Measurements from ENCODE around the gene GIMAP2. TPM values are rescaled to one million over a fixed set of nuclear protein-coding genes. Genes with fewer than 3 reads are reported as not detected.

Gene GIMAP2
- total RNA-seq, 1 donor from 2014 or later, result not detected

- FAIRE-seq, result no peak
- H3K4me1 Mint-ChIP-seq (ENCODE audit: low read depth, unreplicated experiment), result no peaks in the 10 kb centered on the region
Observed at GRCh38 chr7:150722431-150722931, 37.0 kb downstream of the GIMAP2 start.

GRCh38 chr7:150723467-150723866, 38.0 kb downstream of the GIMAP2 start:
- Histone ChIP-seq H3K4me1 (ENCODE audit: insufficient read depth, low read length) (no peaks in the 10 kb centered on the region), H3K27ac (ENCODE audit: low read depth, low read length) (no peak overlapping the region), H3K79me2 (ENCODE audit: insufficient read depth, low read length) (no peaks in the 10 kb centered on the region), H3K9ac (ENCODE audit: low read length) (no peak overlapping the region), H2AFZ (ENCODE audit: low read depth, low read length) (no peak overlapping the region), H3K4me3 (ENCODE audit: insufficient read depth, low read depth, low read length) (no peak overlapping the region), H3K36me3 (ENCODE audit: insufficient read depth, low read length) (no peaks in the 10 kb centered on the region), H3K9me3 (ENCODE audit: insufficient read depth, low read depth, low read length) (peaks cover 3% of the 10 kb centered on the region), H3K4me2 (ENCODE audit: low read length) (no peak overlapping the region), H3K27me3 (ENCODE audit: insufficient read depth, low read length) (no peaks in the 10 kb centered on the region), H4K20me1 (ENCODE audit: insufficient read depth, low read length) (no peaks in the 10 kb centered on the region)
- Mint-ChIP-seq H3K9me3 (ENCODE audit: unreplicated experiment) (peaks cover 4% of the 10 kb centered on the region), H3K27me3 (ENCODE audit: low read depth, unreplicated experiment) (peaks cover 38% of the 10 kb centered on the region), H3K36me3 (ENCODE audit: low read depth, unreplicated experiment) (no peaks in the 10 kb centered on the region), H3K4me1 (ENCODE audit: low read depth, unreplicated experiment) (no peaks in the 10 kb centered on the region), H3K4me3 (ENCODE audit: unreplicated experiment) (no peak overlapping the region), H3K27ac (ENCODE audit: unreplicated experiment) (no peak overlapping the region)
- DNase-seq (ENCODE audit: low read depth) (no peak), FAIRE-seq (no peak)
- no peak for TF ChIP-seq EZH2 (IDR thresholded peaks at IDR 0.05; ENCODE audit: insufficient read depth, low read length)
- TF ChIP-seq CTCF (IDR thresholded peaks at IDR 0.05; ENCODE audit: insufficient read depth, low read depth, low read length), result no peak

More at GRCh38 chr7:150722431-150722931, 37.0 kb downstream of the GIMAP2 start:
- no peaks in the 10 kb centered on the region for H3K36me3 ChIP-seq (ENCODE audit: insufficient read depth, low read length)
- no peak for DNase-seq (ENCODE audit: low read depth)
- Mint-ChIP-seq H3K27me3 (ENCODE audit: low read depth, unreplicated experiment) (peaks cover 40% of the 10 kb centered on the region), H3K4me3 (ENCODE audit: unreplicated experiment) (no peak overlapping the region), H3K27ac (ENCODE audit: unreplicated experiment) (no peak overlapping the region), H3K9me3 (ENCODE audit: unreplicated experiment) (peaks cover 7% of the 10 kb centered on the region), H3K36me3 (ENCODE audit: low read depth, unreplicated experiment) (no peaks in the 10 kb centered on the region)
- no peaks in the 10 kb centered on the region for H4K20me1 ChIP-seq (ENCODE audit: insufficient read depth, low read length)
- H3K4me1 ChIP-seq (ENCODE audit: insufficient read depth, low read length), result no peaks in the 10 kb centered on the region
- H3K4me3 ChIP-seq (ENCODE audit: insufficient read depth, low read depth, low read length), result no peak overlapping the region
- no peaks in the 10 kb centered on the region for H3K79me2 ChIP-seq (ENCODE audit: insufficient read depth, low read length)
- H3K4me2 ChIP-seq (ENCODE audit: low read length), result no peak overlapping the region
- no peak overlapping the region for H2AFZ ChIP-seq (ENCODE audit: low read depth, low read length)
- H3K27ac ChIP-seq (ENCODE audit: low read depth, low read length), result no peak overlapping the region
- H3K27me3 ChIP-seq (ENCODE audit: insufficient read depth, low read length), result no peaks in the 10 kb centered on the region
- H3K9ac ChIP-seq (ENCODE audit: low read length), result no peak overlapping the region
- H3K9me3 ChIP-seq (ENCODE audit: insufficient read depth, low read depth, low read length), result peaks cover 2% of the 10 kb centered on the region
- TF ChIP-seq EZH2 (IDR thresholded peaks at IDR 0.05; ENCODE audit: insufficient read depth, low read length) (no peak), CTCF (IDR thresholded peaks at IDR 0.05; ENCODE audit: insufficient read depth, low read depth, low read length) (no peak)

- peaks cover 7% of the 10 kb centered on the region for H3K9me3 Mint-ChIP-seq (ENCODE audit: unreplicated experiment)
- no peaks in the 10 kb centered on the region for H4K20me1 ChIP-seq (ENCODE audit: insufficient read depth, low read length)
- no peak for FAIRE-seq
Observed at GRCh38 chr7:150727381-150727780, 41.9 kb downstream of the GIMAP2 start.

More at GRCh38 chr7:150727381-150727780, 41.9 kb downstream of the GIMAP2 start:
- Histone ChIP-seq H3K27ac (ENCODE audit: low read depth, low read length) (no peak overlapping the region), H2AFZ (ENCODE audit: low read depth, low read length) (no peak overlapping the region), H3K79me2 (ENCODE audit: insufficient read depth, low read length) (no peaks in the 10 kb centered on the region), H3K4me2 (ENCODE audit: low read length) (no peak overlapping the region), H3K9ac (ENCODE audit: low read length) (no peak overlapping the region), H3K9me3 (ENCODE audit: insufficient read depth, low read depth, low read length) (peaks cover 3% of the 10 kb centered on the region), H3K36me3 (ENCODE audit: insufficient read depth, low read length) (no peaks in the 10 kb centered on the region), H3K4me3 (ENCODE audit: insufficient read depth, low read depth, low read length) (no peak overlapping the region), H3K4me1 (ENCODE audit: insufficient read depth, low read length) (no peaks in the 10 kb centered on the region), H3K27me3 (ENCODE audit: insufficient read depth, low read length) (no peaks in the 10 kb centered on the region)
- H3K4me3 Mint-ChIP-seq (ENCODE audit: unreplicated experiment), result no peak overlapping the region
- H3K27me3 Mint-ChIP-seq (ENCODE audit: low read depth, unreplicated experiment), result peaks cover 55% of the 10 kb centered on the region
- no peak for TF ChIP-seq EZH2 (IDR thresholded peaks at IDR 0.05; ENCODE audit: insufficient read depth, low read length)
- no peak for TF ChIP-seq CTCF (IDR thresholded peaks at IDR 0.05; ENCODE audit: insufficient read depth, low read depth, low read length)
- DNase-seq (ENCODE audit: low read depth), result no peak
- H3K4me1 Mint-ChIP-seq (ENCODE audit: low read depth, unreplicated experiment), result no peaks in the 10 kb centered on the region
- no peaks in the 10 kb centered on the region for H3K36me3 Mint-ChIP-seq (ENCODE audit: low read depth, unreplicated experiment)
- H3K27ac Mint-ChIP-seq (ENCODE audit: unreplicated experiment), result no peak overlapping the region

Data from astrocyte (in vitro differentiated cells and primary cell).